SK-N-MC (cell line): Measurements from ENCODE around the gene ZNF17.

ENCODE experiments used
- DNase-seq: peaks from one replicate; pipeline ENCODE4 v3.0.0-alpha.2; 2011; ENCODE audit warnings: low read depth, low spot score
- H3K27ac ChIP-seq: fragments of 200-600 bp; sonication (generic); 2 replicates; pipeline ENCODE4 v1.5.1; 2016; ENCODE audit warnings: mixed run types
- H3K36me3 ChIP-seq: fragments of 200-600 bp; sonication (generic); 2 replicates; pipeline ENCODE4 v1.6.1; 2017; ENCODE audit warnings: antibody characterized with exemption, low read length, mixed read lengths; ENCODE audit not compliant: insufficient read depth
- H3K4me3 ChIP-seq: fragments of 200-600 bp; sonication (generic); 2 replicates; pipeline ENCODE4 v1.5.1; 2016
- H3K9ac ChIP-seq: fragments of 200-600 bp; sonication (generic); 2 replicates; pipeline ENCODE4 v1.8.0; 2017; ENCODE audit warnings: mixed run types, mixed read lengths; ENCODE audit not compliant: insufficient read length
- H3K9me3 ChIP-seq: fragments of 200-600 bp; sonication (generic); 2 replicates; pipeline ENCODE4 v1.6.1; 2017; ENCODE audit warnings: low read depth, mild to moderate bottlenecking, antibody characterized with exemption, low read length, moderate library complexity, mixed read lengths
- EZH2 ChIP-seq: fragments of 200-600 bp; sonication (generic); IDR thresholded peaks from one replicate; pipeline ENCODE4 v1.6.1; 2017; ENCODE audit warnings: antibody characterized with exemption
- FOXP2 ChIP-seq: optimal IDR thresholded peaks from 2 replicates; pipeline ENCODE3; 2011; ENCODE audit warnings: mild to moderate bottlenecking, moderate library complexity; ENCODE audit not compliant: insufficient read depth; ENCODE audit errors: extremely low read length, control extremely low read depth
- POLR2AphosphoS5 ChIP-seq: IDR thresholded peaks from 2 replicates; pipeline ENCODE4 v1.6.1; 2012; ENCODE audit warnings: mild to moderate bottlenecking, low read depth, low read length, borderline replicate concordance

Gene ZNF17

GRCh38 chr19:57437931-57438330 lies 27.0 kb downstream of the ZNF17 start:
- no peak for TF ChIP-seq FOXP2
- no peak for TF ChIP-seq EZH2
- no peak for TF ChIP-seq POLR2AphosphoS5
- H3K9ac ChIP-seq, result no peak overlapping the region

GRCh38 chr19:57438925-57439324 lies 28.0 kb downstream of the ZNF17 start:
- Histone ChIP-seq H3K9me3 (0 out of 2 replicates have a peak, but pooled peaks cover 6% of the 10 kb centered on the region), H3K4me3 (no peak overlapping the region), H3K27ac (no peak overlapping the region), H3K9ac (no peak overlapping the region), H3K36me3 (peaks cover 62% of the 10 kb centered on the region)
- no peak for TF ChIP-seq EZH2
- TF ChIP-seq POLR2AphosphoS5, result no peak
- TF ChIP-seq FOXP2, result no peak
- DNase-seq, result no peak

More at GRCh38 chr19:57437931-57438330, 27.0 kb downstream of the ZNF17 start:
- no peak for DNase-seq
- Histone ChIP-seq H3K27ac (no peak overlapping the region), H3K36me3 (peaks cover 52% of the 10 kb centered on the region), H3K4me3 (no peak overlapping the region), H3K9me3 (0 out of 2 replicates have a peak, but pooled peaks cover 6% of the 10 kb centered on the region)

DNA sequence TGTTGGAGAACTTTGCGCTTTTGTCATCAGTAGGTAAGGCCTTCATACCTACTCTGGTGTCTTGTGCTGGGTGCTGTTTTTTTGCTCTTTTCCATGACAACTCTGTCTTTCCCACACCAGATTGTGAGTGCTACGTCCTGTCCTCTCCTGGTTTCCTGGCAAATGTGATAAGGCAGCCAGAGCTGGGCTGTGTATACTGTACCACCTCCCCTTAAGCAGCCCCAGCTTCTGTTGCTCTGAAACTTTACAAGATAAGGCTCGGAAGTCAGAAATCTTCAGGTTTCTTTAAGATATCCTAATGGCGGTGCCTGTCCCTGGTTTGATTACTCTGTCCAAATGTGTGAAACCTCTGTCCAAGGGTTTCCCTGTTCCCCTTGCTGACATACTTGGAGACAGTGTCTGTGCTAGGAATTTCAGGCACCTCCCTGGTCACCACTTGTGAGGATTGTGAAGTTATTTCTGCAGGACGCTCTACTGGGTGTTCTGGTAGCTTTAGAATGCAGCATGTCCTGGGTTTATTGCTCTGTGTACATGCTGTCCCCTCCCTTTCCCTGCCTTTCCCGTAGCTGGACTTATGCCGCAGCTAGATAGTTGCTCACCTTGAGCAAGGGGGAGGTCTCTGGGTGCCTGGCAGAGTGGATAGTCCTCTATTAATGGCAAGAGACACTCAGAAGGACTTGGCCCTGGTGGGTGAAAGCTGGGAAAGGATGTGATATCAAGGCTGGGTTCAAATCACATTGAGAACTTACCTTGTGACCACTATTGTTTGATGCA lies 31.2 kb downstream of the ZNF17 start:
- Histone ChIP-seq H3K9ac (no peak overlapping the region), H3K9me3 (0 out of 2 replicates have a peak, but pooled peaks cover 9% of the 10 kb centered on the region), H3K27ac (no peak overlapping the region), H3K36me3 (peaks cover 72% of the 10 kb centered on the region), H3K4me3 (no peak overlapping the region)
- TF ChIP-seq EZH2 (no peak), POLR2AphosphoS5 (no peak), FOXP2 (no peak)
- no peak for DNase-seq

DNA sequence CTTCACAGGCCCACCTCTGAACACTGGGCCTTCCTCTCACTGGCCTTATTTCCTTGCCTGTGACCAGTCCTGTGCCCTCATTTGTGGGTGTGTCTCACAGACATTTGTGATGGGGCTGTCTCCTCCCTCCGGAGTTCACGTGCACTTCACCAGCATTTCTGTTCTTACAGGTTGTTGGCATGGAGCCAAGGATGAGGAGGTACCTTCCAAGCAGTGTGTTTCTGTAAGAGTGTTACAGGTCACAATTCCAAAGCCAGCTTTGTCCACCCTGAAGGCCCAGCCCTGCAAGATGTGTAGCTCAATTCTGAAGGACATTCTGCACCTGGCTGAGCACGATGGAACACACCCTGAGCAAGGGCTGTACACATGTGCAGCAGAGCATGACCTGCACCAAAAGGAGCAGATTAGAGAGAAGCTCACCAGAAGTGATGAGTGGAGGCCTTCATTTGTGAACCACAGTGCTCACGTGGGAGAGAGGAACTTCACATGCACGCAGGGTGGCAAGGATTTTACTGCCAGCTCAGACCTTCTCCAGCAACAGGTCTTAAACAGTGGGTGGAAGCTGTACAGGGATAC lies 32.2 kb downstream of the ZNF17 start:
- peaks cover 66% of the 10 kb centered on the region for H3K36me3 ChIP-seq
- no peak for DNase-seq
- TF ChIP-seq FOXP2, result no peak
- TF ChIP-seq POLR2AphosphoS5, result no peak
- TF ChIP-seq EZH2, result no peak
- H3K27ac ChIP-seq, result no peak overlapping the region
- H3K9ac ChIP-seq, result no peak overlapping the region
- no peak overlapping the region for H3K4me3 ChIP-seq
- 0 out of 2 replicates have a peak, but pooled peaks cover 9% of the 10 kb centered on the region for H3K9me3 ChIP-seq

DNA sequence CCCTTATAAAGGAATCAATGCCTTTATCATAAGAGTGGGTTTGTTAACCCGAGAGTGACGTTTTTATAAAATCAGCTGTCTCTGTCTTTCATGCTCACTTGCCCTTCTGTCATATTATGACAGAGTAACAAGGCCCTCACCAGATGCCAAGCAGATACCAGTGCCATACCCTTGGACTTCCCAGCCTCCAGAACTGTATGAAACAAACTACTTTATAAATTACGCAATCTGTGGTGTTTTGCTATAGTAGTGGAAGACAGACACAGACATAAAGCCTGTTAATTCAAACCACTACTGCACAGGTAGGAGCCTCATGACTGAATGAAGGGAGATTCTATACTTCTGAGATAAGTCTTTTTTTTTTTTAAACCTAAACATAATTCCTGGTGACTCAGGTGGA lies 41.3 kb downstream of the ZNF17 start:
- no peak for TF ChIP-seq POLR2AphosphoS5
- no peak for TF ChIP-seq FOXP2
- no peak for TF ChIP-seq EZH2
- H3K36me3 ChIP-seq, result no peaks in the 10 kb centered on the region
- H3K9ac ChIP-seq, result no peak overlapping the region
- no peak overlapping the region for H3K27ac ChIP-seq
- no peak overlapping the region for H3K4me3 ChIP-seq
- peaks cover 4% of the 10 kb centered on the region; the same call in 1 of the 2 replicates for H3K9me3 ChIP-seq
- no peak for DNase-seq

GRCh38 chr19:57465680-57466381 lies 54.9 kb downstream of the ZNF17 start:
- no peak overlapping the region for H3K4me3 ChIP-seq
- no peak overlapping the region for H3K27ac ChIP-seq
- H3K9ac ChIP-seq, result no peak overlapping the region
- DNase-seq, result no peak
- H3K36me3 ChIP-seq, result no peaks in the 10 kb centered on the region
- no peak for TF ChIP-seq POLR2AphosphoS5
- no peak for TF ChIP-seq EZH2
- no peak for TF ChIP-seq FOXP2
- peaks cover 5% of the 10 kb centered on the region; the same call in 1 of the 2 replicates for H3K9me3 ChIP-seq

DNA sequence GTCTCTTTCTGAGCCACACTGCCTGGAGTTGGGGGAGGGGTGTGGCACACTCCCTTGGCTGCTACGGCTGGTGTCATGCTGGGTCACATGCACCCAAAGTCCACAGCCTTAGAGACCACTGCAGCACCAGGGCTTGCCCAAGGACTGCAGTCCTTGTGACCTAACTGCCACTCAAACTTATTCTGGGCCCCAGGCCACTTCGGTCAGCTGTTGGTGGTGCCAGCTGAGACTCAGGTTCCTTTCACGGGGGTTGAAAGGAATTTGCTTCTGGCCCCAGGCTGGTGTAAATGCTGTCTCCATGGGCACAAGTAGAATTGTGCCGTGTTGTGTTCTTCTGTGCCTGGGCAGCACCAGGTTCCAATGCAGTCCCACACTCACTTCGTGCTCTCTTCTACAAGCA lies 55.5 kb downstream of the ZNF17 start:
- Histone ChIP-seq H3K9ac (no peak overlapping the region), H3K9me3 (peaks cover 8% of the 10 kb centered on the region; the same call in 1 of the 2 replicates), H3K4me3 (no peak overlapping the region), H3K36me3 (no peaks in the 10 kb centered on the region), H3K27ac (no peak overlapping the region)
- TF ChIP-seq EZH2 (no peak), FOXP2 (no peak), POLR2AphosphoS5 (no peak)
- DNase-seq, result no peak
